ENCODE results near the gene GALK1. TPM values are rescaled to one million over a fixed set of nuclear protein-coding genes. Genes with fewer than 3 reads are reported as not detected.
A peak's percentile ranks its signal among the peaks of the same experiment; 100 is the strongest.

GALK1 gene
- total and polyA plus RNA-seq, 2 of the 13 experiments (the other 11 are each of a cell fraction or from before 2014, with no cell fraction given): 59.9 to 93.6 TPM

DNA sequence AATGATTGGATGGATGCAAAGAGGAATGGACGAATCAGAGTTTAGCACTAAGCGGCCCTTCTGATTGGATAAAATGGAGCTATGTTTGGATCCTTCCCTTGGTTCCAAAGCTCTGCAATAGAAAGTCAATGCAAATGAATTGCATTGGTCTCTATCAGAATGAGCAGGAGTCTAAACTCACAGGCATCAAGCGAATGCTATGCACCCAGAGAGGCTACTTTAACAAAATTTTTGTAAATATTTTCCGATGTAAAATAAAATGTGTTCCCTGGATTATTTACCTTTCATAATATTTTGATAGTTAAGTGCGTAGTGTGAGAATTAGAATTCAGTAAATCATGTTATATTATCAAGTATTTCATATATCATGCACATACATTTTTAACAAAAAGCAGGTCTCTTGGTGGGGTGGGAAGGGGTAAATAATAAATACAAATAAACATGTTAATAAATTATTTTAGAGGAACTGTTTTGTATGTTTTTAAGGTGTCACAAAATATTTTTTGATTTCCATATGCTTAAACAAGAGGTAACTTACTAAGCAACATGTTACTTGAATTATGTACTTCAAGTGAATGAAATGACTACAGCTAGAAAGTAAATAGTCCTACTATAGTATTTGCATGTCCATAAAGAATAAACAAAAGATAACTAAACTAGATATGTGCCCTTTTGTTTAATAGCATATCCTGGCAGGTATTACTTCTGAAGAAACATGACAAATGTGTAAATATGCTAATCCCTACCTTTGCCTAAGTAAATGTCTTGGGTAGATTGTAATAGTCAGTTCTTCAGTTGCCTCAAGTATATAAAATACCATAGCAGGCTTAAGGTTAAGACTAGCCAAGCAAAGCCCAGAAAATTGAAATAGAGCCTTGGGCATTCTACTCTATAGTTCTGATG lies 15.2 kb upstream of the GALK1 start (continued):
- TF ChIP-seq HNF1A (IDR thresholded peaks at IDR 0.05; ENCODE audit: low read depth) (0 out of 2 replicates have a peak, but pooled peaks have one; percentile 14), HNF1A (CRISPR knock-in tag; IDR thresholded peaks at IDR 0.05; ENCODE audit: borderline replicate concordance) (no peak), CHD4 (IDR thresholded peaks at IDR 0.05; ENCODE audit: borderline replicate concordance, low read length) (0 out of 2 replicates have a peak, but pooled peaks have one; percentile 2), WIZ (CRISPR knock-in tag; IDR thresholded peaks at IDR 0.05) (no peak), GATAD2A (CRISPR knock-in tag; IDR thresholded peaks at IDR 0.05) (no peak), ZFP41 (CRISPR knock-in tag; IDR thresholded peaks at IDR 0.05; ENCODE audit: borderline replicate concordance) (no peak)
- TF ChIP-seq, protein P1, sequence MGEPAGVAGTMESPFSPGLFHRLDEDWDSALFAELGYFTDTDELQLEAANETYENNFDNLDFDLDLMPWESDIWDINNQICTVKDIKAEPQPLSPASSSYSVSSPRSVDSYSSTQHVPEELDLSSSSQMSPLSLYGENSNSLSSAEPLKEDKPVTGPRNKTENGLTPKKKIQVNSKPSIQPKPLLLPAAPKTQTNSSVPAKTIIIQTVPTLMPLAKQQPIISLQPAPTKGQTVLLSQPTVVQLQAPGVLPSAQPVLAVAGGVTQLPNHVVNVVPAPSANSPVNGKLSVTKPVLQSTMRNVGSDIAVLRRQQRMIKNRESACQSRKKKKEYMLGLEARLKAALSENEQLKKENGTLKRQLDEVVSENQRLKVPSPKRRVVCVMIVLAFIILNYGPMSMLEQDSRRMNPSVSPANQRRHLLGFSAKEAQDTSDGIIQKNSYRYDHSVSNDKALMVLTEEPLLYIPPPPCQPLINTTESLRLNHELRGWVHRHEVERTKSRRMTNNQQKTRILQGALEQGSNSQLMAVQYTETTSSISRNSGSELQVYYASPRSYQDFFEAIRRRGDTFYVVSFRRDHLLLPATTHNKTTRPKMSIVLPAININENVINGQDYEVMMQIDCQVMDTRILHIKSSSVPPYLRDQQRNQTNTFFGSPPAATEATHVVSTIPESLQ (CRISPR knock-in tag; conservative IDR thresholded peaks at IDR 0.05): no peak

Measured in HepG2 (cell line).